ENCODE results near the gene SFT2D1. TPM values are rescaled to one million over a fixed set of nuclear protein-coding genes. Genes with fewer than 3 reads are reported as not detected.
"Not testable (repeated sequence)": the region's sequence is repeated elsewhere in the genome, so short reads cannot be mapped to it uniquely, and the experiment has no call there.

SFT2D1 gene
- 10 to 100 TPM; 63.1 to 81.6 (median 71.0) TPM for polyA plus RNA-seq (ENCODE audit: insufficient read length in 4 of 4)

GRCh38 chr6:166342349-166343149 lies at the start of gene SFT2D1:
Gene SFT2D1 (minus strand): TSS chr6:166342545. CDS start chr6:166342481, 64 bp downstream.
- peak; percentile 53 to 78 (median 75) for DNase-seq (ENCODE audit: low read depth in 4 of 4, low spot score in 2 of 4)

DNA sequence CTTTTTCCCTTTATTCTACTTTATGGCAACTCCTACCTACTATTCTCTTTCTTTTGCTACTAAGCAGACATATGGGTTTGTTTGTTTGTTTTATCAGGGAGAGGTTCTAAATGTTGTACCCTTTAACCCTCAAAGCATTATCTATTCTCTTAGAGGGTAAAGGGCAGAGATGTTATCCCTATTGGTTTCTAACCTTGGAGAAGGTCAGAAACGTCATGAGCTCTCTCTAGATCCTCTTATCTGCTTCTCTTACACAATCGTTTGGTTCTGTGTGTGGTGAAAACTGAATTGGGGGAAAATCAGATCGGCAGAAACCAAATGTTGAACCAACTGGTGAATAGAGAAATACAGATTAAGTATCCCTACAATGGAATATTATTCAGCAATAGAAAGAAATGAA lies 46.8 kb upstream of the SFT2D1 start:
- no peak for DNase-seq (ENCODE audit: low read depth in 4 of 4, low spot score in 2 of 4)

DNA sequence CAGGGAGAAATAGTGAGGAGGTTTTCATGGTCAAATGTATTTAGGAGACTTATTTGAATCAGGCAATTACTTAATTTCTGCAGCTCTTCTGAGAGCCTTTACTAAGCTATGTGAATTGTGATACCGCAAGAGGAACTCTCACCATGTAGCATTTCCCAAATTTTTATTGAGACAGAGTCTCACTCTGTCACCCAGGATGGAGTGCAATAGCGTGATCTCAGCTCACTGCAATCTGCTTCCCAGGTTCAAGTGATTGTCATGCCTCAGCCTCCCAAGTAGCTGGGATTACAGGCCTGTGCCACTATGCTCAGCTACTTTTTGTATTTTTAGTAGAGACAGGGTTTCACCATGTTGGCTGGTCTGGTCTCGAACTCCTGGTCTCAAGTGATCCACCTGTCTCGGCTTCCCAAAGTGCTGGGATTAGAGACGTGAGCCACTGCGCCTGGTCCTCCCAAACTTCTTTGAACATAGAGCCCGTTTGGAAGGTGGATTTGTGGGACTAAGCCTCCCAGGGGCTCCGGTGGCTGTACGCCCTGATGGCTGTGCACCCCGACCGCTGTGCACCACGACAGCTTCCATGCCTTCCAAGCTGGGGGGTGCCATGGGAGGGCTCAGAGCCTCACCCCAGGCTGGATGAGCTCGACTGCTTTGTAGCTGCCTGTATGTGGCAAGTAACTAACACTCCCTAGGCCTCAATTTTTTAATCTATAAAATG lies 46.1 kb upstream of the SFT2D1 start:
- no peak for DNase-seq (ENCODE audit: low read depth in 4 of 4, low spot score in 2 of 4)

GRCh38 chr6:166387642-166388289 lies 45.4 kb upstream of the SFT2D1 start:
- DNase-seq (ENCODE audit: low read depth in 4 of 4, low spot score in 2 of 4) = no peak

DNA sequence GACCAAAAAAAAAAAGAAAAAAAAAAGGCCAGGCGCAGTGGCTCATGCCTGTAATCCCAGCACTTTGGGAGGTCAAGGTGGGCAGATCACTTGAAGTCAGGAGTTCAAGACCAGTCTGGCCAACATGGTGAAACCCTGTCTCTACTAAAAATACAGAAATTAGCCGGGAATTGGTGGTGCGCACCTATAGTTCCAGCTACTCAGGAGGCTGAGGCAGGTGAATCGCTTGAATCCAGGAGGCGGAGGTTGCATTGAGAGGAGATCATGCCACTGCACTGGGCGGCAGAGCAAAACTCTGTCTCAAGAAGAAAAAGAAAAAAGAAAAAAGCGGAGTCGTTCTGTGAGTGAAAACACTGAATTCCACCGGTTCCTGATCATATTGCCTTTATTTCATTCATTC lies 44.8 kb upstream of the SFT2D1 start:
- DNase-seq (ENCODE audit: low read depth in 4 of 4, low spot score in 2 of 4) = not testable (repeated sequence)

DNA sequence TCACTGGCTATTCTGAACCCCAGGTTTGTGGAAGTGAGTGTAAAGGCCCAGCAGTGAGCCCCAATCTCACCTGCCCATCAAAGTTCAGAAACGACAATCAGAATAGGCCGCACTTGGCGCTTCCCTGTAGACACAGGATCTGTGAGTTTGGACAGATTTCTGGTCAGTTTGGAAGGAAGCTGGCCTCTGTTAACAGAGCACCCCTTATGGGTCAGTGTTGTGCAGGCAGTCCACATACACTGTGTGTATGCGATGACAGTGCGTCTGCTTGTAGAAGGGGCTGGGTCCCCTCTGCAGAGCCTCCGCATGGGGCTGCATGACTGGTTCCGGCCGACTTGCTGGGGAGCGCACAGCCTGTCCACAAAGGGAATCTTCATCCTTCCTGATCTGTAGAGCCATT lies 43.8 kb upstream of the SFT2D1 start:
- no peak for DNase-seq (ENCODE audit: low read depth in 4 of 4, low spot score in 2 of 4)

- not testable (repeated sequence) for DNase-seq (ENCODE audit: low read depth in 4 of 4, low spot score in 2 of 4)
These were observed 41.5 kb upstream of the SFT2D1 start for GRCh38 chr6:166383802-166384363.

- peak; percentile 74 to 93 (median 89) for DNase-seq (ENCODE audit: low read depth in 4 of 4, low spot score in 2 of 4)
These were observed 40.8 kb upstream of the SFT2D1 start, which contains the start of gene MPC1 for GRCh38 chr6:166382933-166383801. Gene MPC1 (minus strand): TSS chr6:166382940. CDS start chr6:166382876, 64 bp downstream.

GRCh38 chr6:166382500-166382932 lies 40.2 kb upstream of the SFT2D1 start:
- DNase-seq (ENCODE audit: low read depth in 4 of 4, low spot score in 2 of 4) = no peak

GRCh38 chr6:166381733-166382499 lies 39.6 kb upstream of the SFT2D1 start:
- DNase-seq (ENCODE audit: low read depth in 4 of 4, low spot score in 2 of 4) = no peak

- DNase-seq (ENCODE audit: low read depth in 4 of 4, low spot score in 2 of 4) = no peak
These were observed 39.0 kb upstream of the SFT2D1 start for GRCh38 chr6:166381381-166381732.

DNA sequence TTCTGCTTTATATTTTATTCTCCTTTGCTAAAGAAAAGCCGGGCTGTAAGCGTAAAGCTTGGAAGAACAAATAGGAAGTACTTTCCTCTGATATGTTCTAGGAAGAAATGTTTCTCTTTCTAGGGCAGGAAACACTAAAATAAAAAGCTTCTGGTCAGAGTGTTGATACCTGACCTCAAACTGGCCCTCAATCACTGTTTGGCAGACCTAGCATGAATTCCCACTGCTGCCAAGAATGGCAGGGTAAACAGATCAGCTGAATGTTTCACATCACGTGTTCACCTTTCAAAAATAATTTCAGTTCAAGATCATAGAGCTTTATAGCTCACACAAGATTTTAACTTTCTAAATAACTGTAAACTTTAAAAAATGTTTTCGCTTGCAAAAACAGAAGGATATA lies 37.5 kb upstream of the SFT2D1 start:
- no peak for DNase-seq (ENCODE audit: low read depth in 4 of 4, low spot score in 2 of 4)

DNA sequence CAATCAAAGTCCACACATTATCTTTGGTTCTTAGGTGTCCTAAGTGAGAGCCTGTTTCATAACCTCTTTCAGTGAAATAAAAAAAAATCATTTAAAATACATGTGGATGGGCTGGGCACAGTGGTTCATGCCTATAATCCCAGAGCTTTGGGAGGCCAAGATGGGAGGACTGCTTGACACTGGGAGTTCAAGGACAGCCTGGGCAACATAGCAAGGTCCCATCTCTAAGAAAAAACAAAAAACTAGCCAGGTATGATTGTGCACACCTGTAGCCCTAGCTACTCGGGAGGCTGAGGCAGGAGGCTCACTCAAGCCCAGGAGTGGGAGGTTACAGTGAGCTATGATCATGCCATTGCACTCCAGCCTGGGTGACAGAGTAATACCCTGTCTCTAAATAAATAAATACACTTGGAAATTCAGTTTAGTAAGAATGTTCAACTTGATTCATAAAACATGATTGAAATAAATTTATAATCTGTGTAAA lies 36.8 kb upstream of the SFT2D1 start:
- DNase-seq (ENCODE audit: low read depth in 4 of 4, low spot score in 2 of 4) = no peak

DNA sequence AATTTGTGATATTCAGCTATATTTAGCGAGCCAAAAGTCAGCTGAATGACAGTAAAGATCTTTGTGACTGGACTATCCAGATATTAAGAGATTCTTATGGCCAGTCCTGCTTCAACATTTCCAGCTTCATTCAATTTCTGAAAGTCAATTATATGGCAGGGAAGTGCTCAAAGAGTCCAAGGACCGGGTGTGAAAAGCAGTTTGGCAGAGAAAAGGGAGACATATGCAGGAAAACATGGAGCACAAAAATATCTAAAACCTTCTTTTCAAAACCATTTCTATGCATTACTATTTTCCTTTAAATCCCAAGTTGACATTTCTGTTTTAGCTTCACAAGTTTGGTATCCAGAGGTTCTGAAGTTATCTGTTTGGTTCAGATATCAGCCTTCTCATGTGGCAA lies 35.4 kb upstream of the SFT2D1 start:
- no peak for DNase-seq (ENCODE audit: low read depth in 4 of 4, low spot score in 2 of 4)

DNA sequence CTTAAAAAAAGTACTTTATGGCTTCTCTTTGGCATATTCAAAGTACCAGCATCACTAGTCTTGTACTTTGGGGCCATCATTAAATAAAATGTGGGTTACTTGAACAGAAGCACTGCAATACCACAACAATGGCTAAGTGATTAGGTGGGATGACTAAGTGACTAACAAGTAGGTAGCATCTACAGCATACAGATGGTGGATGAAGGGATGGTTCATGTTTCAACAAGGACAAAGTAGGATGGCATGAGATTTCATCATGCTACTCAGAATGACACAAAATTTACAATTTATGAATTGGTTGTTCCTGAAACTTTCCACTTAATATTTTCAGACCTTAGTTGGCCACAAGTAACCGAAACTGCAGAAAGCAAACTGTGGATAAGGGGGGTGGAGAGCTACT lies 32.7 kb upstream of the SFT2D1 start:
- DNase-seq (ENCODE audit: low read depth in 4 of 4, low spot score in 2 of 4) = no peak

- no peak for DNase-seq (ENCODE audit: low read depth in 4 of 4, low spot score in 2 of 4)
These were observed 28.1 kb upstream of the SFT2D1 start for GRCh38 chr6:166370489-166370888.

DNA sequence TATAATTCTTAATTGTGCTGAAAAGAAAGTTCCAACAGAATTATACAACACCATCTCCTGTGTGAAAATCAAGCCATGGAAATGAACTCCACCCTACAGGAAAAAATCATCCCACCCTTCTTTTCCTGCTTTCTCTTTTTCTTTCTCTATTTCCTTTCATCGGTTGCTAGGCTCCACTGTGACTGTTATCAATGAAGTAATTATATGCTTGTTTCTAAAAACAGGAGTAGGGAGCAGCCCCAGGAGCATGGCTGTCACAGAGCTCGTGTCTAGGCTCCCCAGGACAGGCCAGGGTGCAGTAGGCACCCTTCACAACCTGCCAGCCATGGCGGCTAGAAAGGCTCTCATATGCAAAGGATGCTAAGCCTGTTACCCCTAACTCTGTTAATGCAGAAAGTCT lies 27.4 kb upstream of the SFT2D1 start:
- no peak for DNase-seq (ENCODE audit: low read depth in 4 of 4, low spot score in 2 of 4)

DNA sequence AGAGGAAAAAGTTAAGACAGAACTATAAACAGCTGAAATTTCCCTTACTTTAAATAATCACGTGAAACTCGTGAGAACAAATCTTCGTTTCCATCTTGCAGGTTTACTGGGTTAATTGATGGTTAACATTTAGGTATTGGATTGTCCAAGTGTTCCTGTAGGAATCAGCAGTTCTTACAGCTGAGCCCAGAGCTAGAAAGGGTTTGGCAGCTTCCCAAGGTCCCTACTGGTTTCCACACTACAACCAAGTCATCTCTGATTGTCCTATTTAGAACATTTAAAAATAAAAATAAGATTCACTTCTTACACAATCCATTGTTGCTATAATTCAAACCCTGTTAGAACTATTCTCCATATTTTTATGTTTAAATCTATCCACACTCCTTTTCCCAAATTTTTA lies 24.6 kb upstream of the SFT2D1 start:
- no peak for DNase-seq (ENCODE audit: low read depth in 4 of 4, low spot score in 2 of 4)

- DNase-seq (ENCODE audit: low read depth in 4 of 4, low spot score in 2 of 4) = no peak
These were observed 23.5 kb upstream of the SFT2D1 start for GRCh38 chr6:166365806-166366205.

Data from left renal cortex interstitium (tissue), 4 donors.